ENCODE results near the gene DNAJC8. TPM values are rescaled to one million over a fixed set of nuclear protein-coding genes. Genes with fewer than 3 reads are reported as not detected.

Gene DNAJC8
- polyA plus RNA-seq, 1 experiment = 123 TPM

DNA sequence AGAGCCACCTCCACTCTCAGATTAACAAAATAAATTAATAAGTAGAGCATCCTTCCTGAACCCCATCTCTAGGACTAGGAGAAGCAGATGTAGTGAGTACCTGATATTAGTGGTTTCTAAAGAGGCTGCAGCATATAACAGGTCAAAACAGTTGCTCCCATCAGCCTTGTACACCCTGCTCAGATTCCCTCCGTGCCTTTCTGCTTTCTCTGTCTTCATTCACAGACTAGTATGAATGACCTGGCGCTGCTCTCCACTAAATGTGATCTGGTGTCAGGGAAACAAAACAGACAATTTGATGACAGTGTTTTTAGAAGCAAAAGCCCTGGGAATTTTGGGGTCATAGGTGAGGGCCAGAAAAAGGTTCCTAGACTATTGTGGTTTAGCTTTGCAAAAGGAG lies 34.8 kb upstream of the DNAJC8 start:
- H3K4me3 ChIP-seq (ENCODE audit: low read depth, low read length) = no peak overlapping the region
- no peak for TF ChIP-seq CTCF (IDR thresholded peaks at IDR 0.05; ENCODE audit: low read depth, low read length)
- ChIA-PET POLR2A (interaction anchor here (0.6 kb wide), 1 partner anchor 52 kb away, joined by 3 read pairs; no protein-coding TSS in a partner anchor), CTCF (interaction anchor here (2.5 kb wide), 1 partner anchor 19 kb away, joined by 13 read pairs; no protein-coding TSS in a partner anchor)
- no peaks in the 10 kb centered on the region for H3K27me3 ChIP-seq (ENCODE audit: control insufficient read depth, insufficient read depth, low read length)
- no peak for DNase-seq (ENCODE audit: low read depth, low spot score)
- H3K27ac ChIP-seq (ENCODE audit: low read depth, low read length) = no peak overlapping the region
- no peaks in the 10 kb centered on the region for H3K9me3 ChIP-seq (ENCODE audit: control insufficient read depth, insufficient read depth, low read length)

DNA sequence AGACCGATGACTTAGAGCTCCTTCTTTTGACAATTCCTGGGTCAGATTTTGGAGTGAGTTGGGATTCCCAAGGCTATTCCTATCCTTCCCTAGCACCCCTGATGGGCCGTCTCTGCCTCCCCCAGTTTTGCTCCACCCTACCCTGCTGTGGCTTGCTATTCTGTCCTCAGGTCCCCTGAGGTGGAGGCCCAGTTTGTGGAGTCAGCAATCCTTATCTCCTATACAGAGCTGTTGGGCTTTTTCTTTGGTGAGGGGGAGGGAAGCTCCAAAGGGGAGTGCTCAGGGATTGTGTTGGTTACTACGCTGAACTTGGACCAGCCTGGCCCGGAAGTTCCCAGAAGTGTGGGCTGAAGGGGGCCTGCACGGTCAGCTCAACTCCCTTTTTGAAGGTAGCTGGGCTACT lies 34.1 kb upstream of the DNAJC8 start:
- DNase-seq (ENCODE audit: low read depth, low spot score) = no peak
- H3K27ac ChIP-seq (ENCODE audit: low read depth, low read length) = no peak overlapping the region
- ChIA-PET POLR2A (no interaction called here), CTCF (interaction anchor here (2.5 kb wide), 1 partner anchor 18 kb away, joined by 13 read pairs; no protein-coding TSS in a partner anchor)
- no peaks in the 10 kb centered on the region for H3K27me3 ChIP-seq (ENCODE audit: control insufficient read depth, insufficient read depth, low read length)
- no peak for TF ChIP-seq CTCF (IDR thresholded peaks at IDR 0.05; ENCODE audit: low read depth, low read length)
- no peak overlapping the region for H3K4me3 ChIP-seq (ENCODE audit: low read depth, low read length)
- no peaks in the 10 kb centered on the region for H3K9me3 ChIP-seq (ENCODE audit: control insufficient read depth, insufficient read depth, low read length)

- ChIA-PET CTCF (interaction anchor here (2.5 kb wide), 1 partner anchor 17 kb away, joined by 13 read pairs; no protein-coding TSS in a partner anchor), POLR2A (interaction anchor here (0.6 to 1.4 kb wide), 2 partner anchors 63 to 251 kb away, joined by 3 read pairs; partner anchors contain the start of gene MED18)
- no peak for TF ChIP-seq CTCF (IDR thresholded peaks at IDR 0.05; ENCODE audit: low read depth, low read length)
- no peak for DNase-seq (ENCODE audit: low read depth, low spot score)
- no peaks in the 10 kb centered on the region for H3K27me3 ChIP-seq (ENCODE audit: control insufficient read depth, insufficient read depth, low read length)
- H3K4me3 ChIP-seq (ENCODE audit: low read depth, low read length) = no peak overlapping the region
- H3K9me3 ChIP-seq (ENCODE audit: control insufficient read depth, insufficient read depth, low read length) = no peaks in the 10 kb centered on the region
- no peak overlapping the region for H3K27ac ChIP-seq (ENCODE audit: low read depth, low read length)
These were observed 32.7 kb upstream of the DNAJC8 start for GRCh38 chr1:28265577-28265976.

DNA sequence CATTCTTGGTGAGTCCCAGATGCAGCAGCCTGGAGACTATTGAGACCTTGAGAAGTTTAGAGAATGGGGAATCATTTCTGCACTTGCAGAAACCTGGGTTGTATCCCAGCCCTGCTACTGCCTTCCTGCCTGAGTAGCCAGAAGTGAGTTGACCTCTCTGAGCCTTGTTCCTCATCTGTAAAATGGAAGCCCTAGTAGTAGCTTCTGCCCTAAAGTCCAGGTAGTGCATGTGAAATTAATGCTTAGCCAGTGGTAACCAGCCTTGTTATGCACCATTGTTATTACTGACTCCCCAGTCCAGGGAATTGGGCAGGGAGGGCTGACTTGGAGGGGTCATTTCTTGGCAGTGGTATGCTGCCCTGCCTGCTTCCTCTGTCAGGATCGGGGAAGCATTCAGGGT lies 32.1 kb upstream of the DNAJC8 start:
- ChIA-PET POLR2A (no interaction called here), CTCF (no interaction called here)
- Histone ChIP-seq H3K27ac (ENCODE audit: low read depth, low read length) (no peak overlapping the region), H3K27me3 (ENCODE audit: control insufficient read depth, insufficient read depth, low read length) (no peaks in the 10 kb centered on the region), H3K9me3 (ENCODE audit: control insufficient read depth, insufficient read depth, low read length) (no peaks in the 10 kb centered on the region; the same call in 1 of the 2 replicates), H3K4me3 (ENCODE audit: low read depth, low read length) (no peak overlapping the region)
- no peak for TF ChIP-seq CTCF (IDR thresholded peaks at IDR 0.05; ENCODE audit: low read depth, low read length)
- no peak for DNase-seq (ENCODE audit: low read depth, low spot score)

DNA sequence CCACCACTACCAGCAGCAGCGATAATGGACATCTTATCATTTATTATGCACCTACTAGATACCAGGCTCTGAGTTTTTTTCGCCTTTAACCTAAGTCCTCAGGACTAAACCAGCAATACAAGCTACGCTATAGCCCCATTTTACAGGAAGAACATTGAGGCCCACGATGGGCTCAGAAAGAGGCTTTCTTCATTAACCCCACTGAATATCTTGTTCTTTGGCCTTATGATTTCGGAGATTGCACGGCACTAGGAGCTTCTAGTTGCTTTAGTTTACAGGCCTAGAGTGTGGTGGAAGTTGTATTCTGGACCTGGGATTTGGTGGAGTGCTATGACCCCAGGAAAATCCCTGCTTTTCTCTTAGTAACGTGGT lies 28.0 kb upstream of the DNAJC8 start:
- DNase-seq (ENCODE audit: low read depth, low spot score) = no peak
- POLR2A ChIA-PET = interaction anchor here (0.6 to 5.8 kb wide), 6 partner anchors 10 to 280 kb away, joined by 3 to 46 read pairs (median 7); partner anchors contain the start of genes ATP5IF1 and MED18
- no peak overlapping the region for H3K27ac ChIP-seq (ENCODE audit: low read depth, low read length)
- CTCF ChIA-PET = interaction anchor here (0.5 to 5.1 kb wide), 2 partner anchors 11 to 77 kb away, joined by 5 to 69 read pairs; no protein-coding TSS in a partner anchor
- no peak for TF ChIP-seq CTCF (IDR thresholded peaks at IDR 0.05; ENCODE audit: low read depth, low read length)
- H3K4me3 ChIP-seq (ENCODE audit: low read depth, low read length) = peak overlapping the region; percentile 93
- H3K27me3 ChIP-seq (ENCODE audit: control insufficient read depth, insufficient read depth, low read length) = no peaks in the 10 kb centered on the region
- no peaks in the 10 kb centered on the region; the same call in 1 of the 2 replicates for H3K9me3 ChIP-seq (ENCODE audit: control insufficient read depth, insufficient read depth, low read length)
